ENCODE results near the gene PRAMEF14. TPM values are rescaled to one million over a fixed set of nuclear protein-coding genes. Genes with fewer than 3 reads are reported as not detected.

PRAMEF14 gene
- polyA plus RNA-seq, 12 donors: not detected

Other genes with a start within 250 kb of the PRAMEF14 start
- gene HNRNPCL2, start 230.3 kb downstream of the PRAMEF14 start, polyA plus RNA-seq (ENCODE audit: insufficient read length in 12 of 12): under 1 TPM in 1 of 12 donors, not detected in 11; 0.34 TPM
- gene PRAMEF26, start 191.1 kb downstream of the PRAMEF14 start, polyA plus RNA-seq (ENCODE audit: insufficient read length in 12 of 12): not detected
- under 1 TPM in 1 of 12 donors, not detected in 11; 0.24 TPM for gene HNRNPCL4, start 181.5 kb downstream of the PRAMEF14 start, polyA plus RNA-seq (ENCODE audit: insufficient read length in 12 of 12)
- not detected for gene PRAMEF9, start 175.3 kb downstream of the PRAMEF14 start, polyA plus RNA-seq (ENCODE audit: insufficient read length in 12 of 12)
- not detected for gene PRAMEF13, start 145.7 kb downstream of the PRAMEF14 start, polyA plus RNA-seq (ENCODE audit: insufficient read length in 12 of 12)
- gene PRAMEF18, start 121.0 kb downstream of the PRAMEF14 start, polyA plus RNA-seq (ENCODE audit: insufficient read length in 12 of 12): not detected
- not detected for gene PRAMEF5, start 92.9 kb downstream of the PRAMEF14 start, polyA plus RNA-seq (ENCODE audit: insufficient read length in 12 of 12)
- not detected for gene PRAMEF8, start 62.0 kb downstream of the PRAMEF14 start, polyA plus RNA-seq (ENCODE audit: insufficient read length in 12 of 12)
- not detected for gene PRAMEF33, start 43.6 kb downstream of the PRAMEF14 start, polyA plus RNA-seq (ENCODE audit: insufficient read length in 12 of 12)
- gene PRAMEF15, start 31.6 kb downstream of the PRAMEF14 start, polyA plus RNA-seq (ENCODE audit: insufficient read length in 12 of 12): not detected
- not detected for gene PRAMEF19, start 24.8 kb upstream of the PRAMEF14 start, polyA plus RNA-seq (ENCODE audit: insufficient read length in 12 of 12)
- not detected for gene PRAMEF17, start 42.5 kb upstream of the PRAMEF14 start, polyA plus RNA-seq (ENCODE audit: insufficient read length in 12 of 12)
- gene PRAMEF20, start 63.3 kb upstream of the PRAMEF14 start, polyA plus RNA-seq (ENCODE audit: insufficient read length in 12 of 12): under 1 TPM in 1 of 12 donors, not detected in 11; 0.16 TPM
- 10 to 100 TPM in 11 of 12 donors, not detected in 1; 13.4 to 77.1 (median 29.4) TPM for gene LRRC38, start 166.9 kb upstream of the PRAMEF14 start, polyA plus RNA-seq (ENCODE audit: insufficient read length in 12 of 12)
- 10 to 100 TPM in 11 of 12 donors, not detected in 1; 16.8 to 45.6 (median 37.9) TPM for gene PDPN, start 236.7 kb upstream of the PRAMEF14 start, polyA plus RNA-seq (ENCODE audit: insufficient read length in 12 of 12)